ENCODE measurements around the gene RBM7. TPM values are rescaled to one million over a fixed set of nuclear protein-coding genes. Genes with fewer than 3 reads are reported as not detected.
A peak's percentile ranks its signal among the peaks of the same experiment; 100 is the strongest.

Gene RBM7
- total RNA-seq, 2 donors from 2014 or later, result 23.7 to 27.3 TPM

- H3K27ac ChIP-seq, result no peak overlapping the region
- DNase-seq (ENCODE audit: low spot score), result peak; percentile 8
- H3K9me3 ChIP-seq, result no peaks in the 10 kb centered on the region
- 49% methylated on average over 5 of the region's 5 CpGs for WGBS
- no peaks in the 10 kb centered on the region for H3K27me3 ChIP-seq (replicated peaks; ENCODE audit: insufficient read depth)
- no peak for TF ChIP-seq POLR2A (IDR thresholded peaks at IDR 0.05)
- intact Hi-C loops (cut with DNase I), result no loop called here
- no peak overlapping the region for H3K4me3 ChIP-seq
- no peaks in the 10 kb centered on the region for H3K36me3 ChIP-seq
- no peaks in the 10 kb centered on the region for H3K4me1 ChIP-seq (replicated peaks)
These were observed 31.4 kb upstream of the RBM7 start for GRCh38 chr11:114368918-114369680.

- H3K27me3 ChIP-seq (replicated peaks; ENCODE audit: insufficient read depth), result no peaks in the 10 kb centered on the region
- no peak overlapping the region for H3K27ac ChIP-seq
- WGBS, result 89% methylated on average over 3 of the region's 3 CpGs
- no peak overlapping the region for H3K4me3 ChIP-seq
- TF ChIP-seq, protein P1, sequence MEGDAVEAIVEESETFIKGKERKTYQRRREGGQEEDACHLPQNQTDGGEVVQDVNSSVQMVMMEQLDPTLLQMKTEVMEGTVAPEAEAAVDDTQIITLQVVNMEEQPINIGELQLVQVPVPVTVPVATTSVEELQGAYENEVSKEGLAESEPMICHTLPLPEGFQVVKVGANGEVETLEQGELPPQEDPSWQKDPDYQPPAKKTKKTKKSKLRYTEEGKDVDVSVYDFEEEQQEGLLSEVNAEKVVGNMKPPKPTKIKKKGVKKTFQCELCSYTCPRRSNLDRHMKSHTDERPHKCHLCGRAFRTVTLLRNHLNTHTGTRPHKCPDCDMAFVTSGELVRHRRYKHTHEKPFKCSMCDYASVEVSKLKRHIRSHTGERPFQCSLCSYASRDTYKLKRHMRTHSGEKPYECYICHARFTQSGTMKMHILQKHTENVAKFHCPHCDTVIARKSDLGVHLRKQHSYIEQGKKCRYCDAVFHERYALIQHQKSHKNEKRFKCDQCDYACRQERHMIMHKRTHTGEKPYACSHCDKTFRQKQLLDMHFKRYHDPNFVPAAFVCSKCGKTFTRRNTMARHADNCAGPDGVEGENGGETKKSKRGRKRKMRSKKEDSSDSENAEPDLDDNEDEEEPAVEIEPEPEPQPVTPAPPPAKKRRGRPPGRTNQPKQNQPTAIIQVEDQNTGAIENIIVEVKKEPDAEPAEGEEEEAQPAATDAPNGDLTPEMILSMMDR (IDR thresholded peaks at IDR 0.05), result no peak
- TF ChIP-seq POLR2AphosphoS5 (IDR thresholded peaks at IDR 0.05) (no peak), POLR2A (IDR thresholded peaks at IDR 0.05) (no peak)
- H3K4me1 ChIP-seq (replicated peaks), result no peaks in the 10 kb centered on the region
- no peaks in the 10 kb centered on the region for H3K36me3 ChIP-seq
- no peaks in the 10 kb centered on the region for H3K9me3 ChIP-seq
- intact Hi-C loops (cut with DNase I), result no loop called here
- DNase-seq (ENCODE audit: low spot score), result no peak
These were observed 25.4 kb upstream of the RBM7 start for GRCh38 chr11:114375052-114375451.

DNA sequence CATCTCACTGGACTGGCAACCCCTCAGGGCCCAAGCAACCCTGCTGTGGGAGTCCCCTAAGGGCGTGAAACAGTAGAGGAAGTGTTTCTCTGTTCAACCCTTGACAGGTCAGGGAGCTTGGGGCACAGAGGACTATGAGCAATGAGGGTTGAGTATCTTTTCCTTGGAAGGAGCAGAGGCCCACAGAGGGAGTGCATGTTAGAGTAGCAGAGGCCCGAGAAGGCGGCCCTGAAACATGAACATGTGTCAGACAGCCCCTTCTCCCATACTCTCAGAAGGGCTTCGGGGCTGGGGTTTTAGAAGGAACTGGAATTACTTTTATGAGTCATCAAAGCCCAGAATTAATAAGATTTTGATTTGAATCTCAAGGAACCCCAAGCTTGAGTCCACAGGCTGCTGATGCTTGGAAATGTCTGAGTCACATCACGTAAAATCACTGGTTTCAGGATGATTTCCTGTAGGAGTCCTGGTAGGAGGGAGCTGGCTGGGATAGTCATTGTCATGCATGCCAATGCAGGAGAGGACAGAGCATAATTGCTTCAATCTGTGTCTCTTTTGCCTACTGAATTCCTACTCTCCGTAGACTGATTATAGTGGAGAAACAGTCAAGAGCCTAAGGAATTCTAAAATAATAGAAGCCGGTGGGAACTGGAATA, 22.7 kb upstream of the RBM7 start:
- 82% methylated on average over 7 of the region's 7 CpGs for WGBS
- no peaks in the 10 kb centered on the region for H3K36me3 ChIP-seq
- TF ChIP-seq, protein P1 (IDR thresholded peaks at IDR 0.05), result no peak
- TF ChIP-seq POLR2AphosphoS5 (IDR thresholded peaks at IDR 0.05), result no peak
- DNase-seq (ENCODE audit: low spot score), result no peak
- no peaks in the 10 kb centered on the region for H3K4me1 ChIP-seq (replicated peaks)
- intact Hi-C loops (cut with DNase I), result no loop called here
- H3K27ac ChIP-seq, result no peak overlapping the region
- H3K4me3 ChIP-seq, result no peak overlapping the region
- H3K9me3 ChIP-seq, result no peaks in the 10 kb centered on the region
- no peaks in the 10 kb centered on the region for H3K27me3 ChIP-seq (replicated peaks; ENCODE audit: insufficient read depth)

- Histone ChIP-seq H3K27ac (no peak overlapping the region), H3K36me3 (no peaks in the 10 kb centered on the region), H3K4me3 (no peak overlapping the region), H3K27me3 (replicated peaks; ENCODE audit: insufficient read depth) (no peaks in the 10 kb centered on the region), H3K9me3 (no peaks in the 10 kb centered on the region), H3K4me1 (replicated peaks) (no peaks in the 10 kb centered on the region)
- no peak for DNase-seq (ENCODE audit: low spot score)
- TF ChIP-seq, protein P1 (IDR thresholded peaks at IDR 0.05), result no peak
- no peak for TF ChIP-seq POLR2A (IDR thresholded peaks at IDR 0.05)
- TF ChIP-seq POLR2AphosphoS5 (IDR thresholded peaks at IDR 0.05), result no peak
- 62% methylated on average over 5 of the region's 5 CpGs for WGBS
- intact Hi-C loops (cut with DNase I), result no loop called here
These were observed 20.9 kb upstream of the RBM7 start for GRCh38 chr11:114379394-114380069.

DNA sequence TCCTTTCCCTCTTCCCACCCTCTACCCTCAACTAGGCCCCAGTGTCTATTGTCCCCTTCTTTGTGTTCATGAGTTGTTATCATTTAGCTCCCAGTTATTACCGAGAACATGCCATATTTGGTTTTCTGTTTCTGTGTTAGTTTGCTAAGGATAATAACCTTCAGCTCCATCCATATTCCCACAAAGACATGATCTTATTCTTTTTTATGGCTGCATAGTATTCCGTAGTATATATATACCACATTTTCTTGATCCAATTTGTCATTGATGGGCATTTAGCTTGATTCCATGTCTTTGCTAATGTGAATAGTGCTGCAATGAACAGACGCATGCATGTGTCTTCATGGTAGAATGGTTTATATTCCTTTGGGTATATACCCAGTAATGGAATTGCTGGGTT, 18.0 kb upstream of the RBM7 start:
- Histone ChIP-seq H3K27ac (no peak overlapping the region), H3K4me3 (no peak overlapping the region), H3K9me3 (no peaks in the 10 kb centered on the region), H3K36me3 (no peaks in the 10 kb centered on the region), H3K27me3 (replicated peaks; ENCODE audit: insufficient read depth) (no peaks in the 10 kb centered on the region), H3K4me1 (replicated peaks) (no peaks in the 10 kb centered on the region)
- TF ChIP-seq, protein P1 (IDR thresholded peaks at IDR 0.05), result no peak
- TF ChIP-seq POLR2AphosphoS5 (IDR thresholded peaks at IDR 0.05) (no peak), POLR2A (IDR thresholded peaks at IDR 0.05) (no peak)
- WGBS, result 78% methylated on average over 3 of the region's 3 CpGs
- DNase-seq (ENCODE audit: low spot score), result no peak
- intact Hi-C loops (cut with DNase I), result no loop called here
